HG02870 (cell line): Measurements from ENCODE around the gene ZNF225.
"Not testable (repeated sequence)": the region's sequence is repeated elsewhere in the genome, so short reads cannot be mapped to it uniquely, and the experiment has no call there.

ENCODE experiments used
- ATAC-seq: cut with Tn5 transposase; IDR thresholded peaks from one replicate; pipeline ENCODE4 v1.9.1; 2021; ENCODE audit warnings: mild to moderate bottlenecking, moderate library complexity; ENCODE audit not compliant: unreplicated experiment

ZNF225 gene

DNA sequence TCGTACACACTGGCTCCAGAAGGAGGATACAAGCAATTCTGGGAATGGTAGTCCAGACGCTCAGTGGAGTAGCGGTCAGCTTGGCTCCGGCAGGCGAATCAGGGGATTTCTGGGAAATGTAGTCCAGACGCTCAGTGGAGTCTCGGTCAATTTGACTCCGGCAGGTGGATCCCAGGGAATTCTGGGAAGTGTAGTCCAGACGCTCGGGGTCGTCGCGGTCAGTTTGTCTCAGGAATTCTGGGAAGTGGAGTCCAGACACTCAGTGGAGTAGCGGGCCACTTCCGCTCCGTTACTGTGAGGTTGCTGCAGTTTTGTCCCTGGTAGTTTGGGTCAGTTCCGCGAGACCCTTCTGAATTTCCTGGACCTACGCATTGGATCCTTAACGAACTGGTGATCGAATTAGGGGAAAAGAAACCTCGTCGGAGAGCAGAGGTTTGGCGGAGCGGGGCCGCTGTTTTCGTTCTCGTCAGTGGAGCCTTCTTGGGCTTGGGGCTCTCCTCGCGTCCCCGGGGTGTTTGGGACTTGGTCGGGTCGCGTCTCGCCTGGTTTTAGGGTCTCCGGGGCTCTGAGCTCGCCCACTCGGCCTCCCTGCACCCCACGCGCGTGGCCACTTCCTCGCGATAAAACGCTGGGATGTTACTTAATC is at the start of gene ZNF225:
Gene ZNF225, plus strand, starts transcription at position 262 of the 646 bp plus-strand sequence. CDS start 2,429 bp downstream, outside the sequence.
- ATAC-seq: peak; percentile 90

DNA sequence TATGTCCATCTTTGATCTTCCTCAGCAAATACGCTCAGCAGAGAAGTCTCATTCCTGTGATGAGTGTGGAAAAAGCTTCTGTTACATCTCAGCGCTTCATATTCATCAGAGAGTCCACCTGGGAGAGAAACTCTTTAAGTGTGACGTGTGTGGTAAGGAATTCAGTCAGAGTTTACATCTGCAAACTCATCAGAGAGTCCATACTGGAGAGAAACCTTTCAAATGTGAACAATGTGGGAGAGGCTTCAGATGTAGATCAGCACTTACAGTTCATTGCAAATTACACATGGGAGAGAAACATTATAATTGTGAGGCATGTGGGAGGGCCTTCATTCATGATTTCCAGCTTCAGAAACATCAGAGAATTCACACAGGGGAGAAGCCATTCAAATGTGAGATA is 46.9 kb upstream of the ZNF225 start:
- no peak for ATAC-seq

DNA sequence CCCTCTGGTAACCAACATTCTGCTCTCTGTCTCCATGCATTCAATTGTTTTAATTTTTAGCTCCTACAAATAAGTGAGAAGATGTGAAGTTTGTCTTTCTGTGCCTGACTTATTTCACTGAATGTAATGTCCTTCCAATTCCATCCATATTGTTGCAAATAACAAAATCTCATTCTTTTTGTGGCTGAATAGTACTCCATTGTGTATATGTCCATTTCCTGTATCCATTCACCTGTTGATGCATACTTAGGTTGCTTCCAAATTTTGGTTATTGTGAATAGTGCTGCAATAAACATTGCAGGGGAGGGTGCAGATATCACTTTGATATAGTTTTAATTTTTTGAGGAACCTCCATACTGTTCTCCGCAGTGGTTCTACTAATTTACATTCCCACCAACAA is 43.8 kb upstream of the ZNF225 start:
- no peak for ATAC-seq

DNA sequence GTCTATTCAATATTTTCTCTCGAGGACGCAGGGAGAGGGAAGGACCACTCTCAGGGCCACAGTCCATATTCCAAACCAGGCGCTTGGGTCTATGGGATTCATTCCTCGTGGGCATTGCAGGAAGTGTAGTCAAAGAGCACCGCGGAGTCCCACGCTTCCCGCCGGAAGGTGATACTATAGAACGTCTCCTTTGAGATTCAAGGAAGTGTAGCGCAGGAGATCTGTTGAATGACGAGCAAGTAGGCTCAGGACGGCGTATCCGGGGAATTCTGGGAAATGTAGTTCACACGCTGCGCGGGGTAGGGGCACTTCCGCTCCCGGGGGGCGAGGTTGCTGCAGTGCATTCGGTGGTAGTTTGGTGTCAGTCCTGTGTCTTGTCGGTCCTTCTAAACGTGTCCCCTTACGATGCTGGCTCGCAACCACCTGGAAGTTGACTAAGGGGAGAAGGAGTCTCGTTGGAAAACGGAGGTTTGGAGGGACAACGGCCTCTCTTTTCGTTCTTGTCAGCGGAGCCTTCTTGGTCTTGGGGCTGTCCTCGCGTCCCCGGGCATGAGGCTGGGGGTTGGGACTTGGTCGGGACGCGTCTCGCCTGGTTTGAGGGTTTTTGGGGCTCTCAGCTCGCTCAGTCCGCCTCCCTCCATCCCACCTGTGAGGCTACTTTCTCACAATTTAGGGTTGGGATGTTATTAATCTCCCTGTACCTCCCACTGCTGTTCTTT is 41.2 kb upstream of the ZNF225 start, which contains the start of gene ZNF284:
Gene ZNF284, plus strand, starts transcription at position 336 of the 719 bp plus-strand sequence. CDS start 4,231 bp downstream, outside the sequence.
- ATAC-seq: peak; percentile 87

DNA sequence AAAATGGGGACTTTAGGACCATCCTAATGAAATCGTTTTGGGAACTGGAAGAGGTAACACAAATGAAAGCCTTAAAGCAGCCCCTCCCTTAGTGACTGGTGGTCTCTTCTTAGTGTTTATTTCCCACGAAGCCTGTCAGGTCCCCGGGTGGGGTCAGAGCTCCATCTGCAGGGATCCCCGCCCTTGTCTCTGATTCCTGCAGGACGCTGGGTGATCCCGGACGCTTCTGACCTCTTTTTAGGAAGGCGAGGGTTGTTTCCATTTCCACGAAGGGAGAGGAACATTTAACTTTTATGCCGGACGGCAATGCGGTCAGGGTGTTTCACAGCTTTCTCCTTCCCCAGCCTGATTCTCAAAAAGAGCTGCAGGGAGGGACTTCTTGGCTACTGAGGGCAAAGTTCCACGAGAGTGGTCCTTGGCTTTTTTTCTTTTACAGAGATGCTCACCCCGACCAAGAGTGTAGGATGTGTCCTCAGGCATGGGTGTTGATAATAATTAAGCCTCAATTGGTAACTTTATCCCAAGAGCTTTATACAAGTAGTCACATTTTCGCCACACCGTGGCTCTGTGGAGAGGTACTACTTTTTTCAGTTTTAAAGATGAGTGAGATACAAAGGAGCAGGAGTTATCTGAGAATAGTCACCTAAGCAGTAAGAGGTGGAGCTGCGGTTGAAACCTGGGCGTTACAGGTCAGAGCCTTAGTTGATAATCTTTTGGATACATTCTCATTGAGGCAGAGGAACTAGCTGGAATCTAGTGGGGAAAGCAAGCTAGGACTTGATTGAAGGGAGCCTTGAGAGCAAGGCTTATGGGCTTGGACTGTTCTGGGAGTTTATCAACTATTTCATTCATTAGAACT is 40.4 kb upstream of the ZNF225 start:
- no peak for ATAC-seq

DNA sequence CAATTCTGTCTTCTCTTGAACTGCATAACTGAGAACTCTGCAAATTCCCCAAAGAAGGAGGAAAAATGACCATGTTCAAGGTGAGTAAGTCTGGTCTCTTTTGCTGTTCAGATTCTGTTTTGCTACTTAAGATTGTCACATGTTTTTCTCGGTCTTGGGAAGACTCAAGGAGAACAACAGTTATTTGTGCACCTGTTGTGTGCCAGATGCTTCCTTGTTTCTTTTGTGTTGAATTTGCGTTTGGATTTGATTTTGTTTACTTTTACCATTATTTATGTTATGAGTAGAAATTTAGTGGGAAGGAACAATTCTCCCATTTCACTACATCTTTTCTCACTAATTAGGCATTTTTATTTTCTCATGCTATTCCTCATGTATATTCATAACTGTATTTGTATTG is 36.9 kb upstream of the ZNF225 start:
- no peak for ATAC-seq

DNA sequence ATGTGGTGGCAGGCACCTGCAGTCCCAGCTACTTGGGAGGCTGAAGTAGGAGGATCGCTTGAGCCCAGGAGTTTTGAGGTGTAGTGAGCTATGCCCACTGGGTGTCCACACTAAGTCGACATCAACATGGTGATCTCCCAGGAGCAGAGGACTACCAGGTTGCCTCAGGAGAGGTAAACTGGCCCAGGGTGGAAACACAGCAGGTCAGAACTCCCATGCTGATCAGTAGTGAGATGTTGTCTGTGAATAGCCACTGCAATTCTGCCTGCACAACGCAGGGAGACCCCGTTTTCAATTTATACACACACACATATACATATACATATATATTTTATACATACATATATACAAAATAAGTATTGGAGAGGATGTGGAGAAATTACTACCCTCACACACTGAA is 21.1 kb upstream of the ZNF225 start:
- no peak for ATAC-seq

DNA sequence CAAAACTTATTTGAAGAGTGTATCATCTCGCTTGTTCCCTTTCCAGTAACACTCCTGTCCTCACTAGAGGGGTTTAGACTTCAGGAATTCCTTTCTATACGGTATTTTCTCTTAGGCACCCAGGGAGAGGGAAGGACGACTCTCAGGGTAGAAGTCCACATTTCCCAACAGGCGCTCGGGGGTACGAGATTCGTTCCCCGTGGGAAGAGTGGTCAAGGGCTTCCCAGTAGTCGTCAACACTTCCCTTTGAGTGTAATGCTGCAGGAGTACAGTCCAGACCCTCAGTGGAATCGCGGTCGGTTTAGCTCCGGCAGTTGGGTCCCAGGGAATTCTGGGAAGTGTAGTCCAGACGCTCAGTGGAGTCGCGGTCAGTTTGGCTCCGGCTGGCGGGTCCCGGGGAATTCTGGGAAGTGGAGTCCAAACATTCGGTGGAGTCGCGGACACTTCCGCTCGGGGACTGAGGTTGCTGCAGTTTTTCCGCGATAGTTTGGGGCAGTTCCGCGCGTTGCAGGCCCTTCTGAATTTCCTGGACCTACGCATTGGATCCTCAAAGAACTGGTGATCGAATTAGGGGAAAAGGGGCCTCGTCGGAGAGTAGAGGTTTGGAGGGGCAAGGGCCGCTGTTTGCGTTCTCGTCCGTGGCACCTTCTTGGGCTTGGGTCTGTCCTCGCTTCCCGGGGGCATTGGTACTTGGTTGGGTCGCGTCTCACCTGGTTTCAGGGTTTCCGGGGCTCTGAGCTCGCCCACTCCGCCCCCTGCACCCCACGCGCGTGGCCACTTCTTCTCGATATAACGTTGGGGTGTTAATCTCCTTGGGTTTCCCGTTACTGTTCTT is 19.1 kb upstream of the ZNF225 start, which contains the start of gene ZNF224:
Gene ZNF224, plus strand, starts transcription at position 431 of the 835 bp plus-strand sequence. CDS start 3,513 bp downstream, outside the sequence.
- ATAC-seq: peak; percentile 88

DNA sequence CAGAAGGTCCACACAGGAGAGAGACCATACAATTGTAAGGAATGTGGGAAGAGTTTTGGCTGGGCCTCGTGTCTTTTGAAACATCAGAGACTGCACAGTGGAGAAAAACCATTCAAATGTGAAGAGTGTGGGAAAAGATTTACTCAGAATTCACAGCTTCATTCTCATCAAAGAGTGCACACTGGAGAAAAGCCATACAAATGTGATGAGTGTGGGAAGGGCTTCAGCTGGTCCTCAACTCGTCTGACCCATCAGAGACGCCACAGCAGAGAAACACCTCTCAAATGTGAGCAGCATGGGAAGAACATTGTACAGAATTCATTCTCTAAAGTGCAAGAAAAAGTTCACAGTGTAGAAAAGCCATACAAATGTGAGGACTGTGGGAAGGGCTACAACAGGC is 5.4 kb upstream of the ZNF225 start:
- no peak for ATAC-seq

DNA sequence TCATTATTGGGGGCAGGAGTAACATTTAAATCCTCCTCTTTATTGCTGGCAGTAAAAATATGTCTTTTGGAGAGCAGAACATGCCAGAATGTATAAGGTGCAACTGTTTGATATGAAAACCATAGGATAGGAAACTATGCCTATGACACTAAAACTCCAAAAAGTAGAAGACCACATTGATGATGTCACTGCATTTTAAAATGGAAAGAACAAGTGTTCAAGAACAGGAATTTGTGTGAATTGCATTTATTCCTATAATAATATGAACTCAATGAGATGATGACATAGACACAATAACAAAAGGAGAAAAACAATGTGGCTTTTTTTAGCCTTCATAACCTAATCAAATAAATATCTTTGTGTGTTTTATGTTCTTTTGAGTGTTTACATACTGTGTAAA is 3.7 kb upstream of the ZNF225 start:
- no peak for ATAC-seq

DNA sequence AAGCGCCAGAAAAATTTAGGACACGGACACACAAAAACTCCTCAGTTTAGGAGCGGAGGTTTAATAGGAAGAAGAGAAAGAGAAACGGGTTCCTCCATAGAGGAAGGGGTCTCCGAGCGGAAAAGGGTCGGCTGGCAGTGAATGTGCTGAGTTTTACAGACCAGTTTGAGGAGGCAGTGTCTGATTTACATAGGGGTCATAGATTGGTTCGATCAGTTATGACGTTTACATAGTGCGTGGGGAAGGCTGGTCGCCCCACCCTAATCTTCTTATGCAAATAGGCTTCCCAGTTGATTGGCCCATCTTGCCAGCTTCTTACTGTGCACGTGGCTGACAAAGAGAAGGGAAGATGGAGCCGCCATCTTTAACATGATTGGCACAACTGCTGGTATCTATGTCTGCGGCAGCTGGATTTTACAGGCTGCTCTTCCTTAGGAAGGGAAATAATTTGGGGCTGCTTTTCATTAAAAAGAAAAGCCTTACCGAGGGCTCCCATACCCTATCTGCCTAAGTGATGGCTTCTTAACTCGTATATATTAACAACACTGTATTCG is 1.2 kb upstream of the ZNF225 start:
- no peak for ATAC-seq

DNA sequence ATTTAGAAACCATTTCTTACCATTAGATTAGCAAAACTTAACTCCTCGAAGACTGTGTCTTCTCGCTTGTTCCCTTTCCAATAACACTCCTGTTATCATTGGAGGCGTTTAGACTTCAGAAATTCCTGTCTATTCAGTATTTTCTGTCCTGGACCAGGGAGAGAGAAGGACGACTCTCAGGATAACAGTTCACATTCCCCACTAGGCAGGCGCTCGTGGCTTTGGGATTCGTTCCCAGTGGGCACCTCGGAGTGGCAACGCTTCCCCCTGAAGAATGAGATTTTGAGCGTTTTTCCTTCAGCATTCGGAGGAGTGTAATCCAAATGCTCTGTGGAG is 429 bp upstream of the ZNF225 start:
- no peak for ATAC-seq

DNA sequence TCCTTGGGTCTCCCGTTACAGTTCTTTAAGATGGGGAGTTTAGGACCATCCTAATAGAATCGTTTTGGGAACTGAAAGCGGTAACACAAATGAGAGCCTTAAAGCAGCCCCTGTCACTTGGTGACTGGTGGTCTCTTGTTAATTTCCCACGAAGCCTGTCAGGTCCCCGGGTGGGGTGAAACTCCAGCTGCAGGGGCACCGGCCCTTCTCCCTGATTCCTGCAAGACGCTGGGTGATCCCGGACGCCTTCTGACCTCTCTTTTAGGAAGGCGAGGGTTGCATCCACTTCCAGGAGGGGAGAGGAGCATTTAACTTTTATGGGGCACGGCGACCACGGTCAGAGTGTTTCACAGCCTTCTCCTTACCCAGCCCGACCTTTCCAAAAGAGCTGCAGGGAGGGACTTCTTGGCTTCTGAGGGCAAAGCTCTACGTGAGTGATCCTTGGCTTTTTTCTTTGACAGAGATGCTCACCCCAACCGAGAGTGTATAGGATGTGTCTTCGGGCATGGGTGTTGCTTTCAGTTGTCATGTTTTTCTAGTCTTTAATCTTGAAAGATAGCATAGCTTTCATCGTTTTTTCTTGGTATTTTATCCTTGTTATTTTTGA is 688 bp downstream of the ZNF225 start:
- ATAC-seq: peak; percentile 22

DNA sequence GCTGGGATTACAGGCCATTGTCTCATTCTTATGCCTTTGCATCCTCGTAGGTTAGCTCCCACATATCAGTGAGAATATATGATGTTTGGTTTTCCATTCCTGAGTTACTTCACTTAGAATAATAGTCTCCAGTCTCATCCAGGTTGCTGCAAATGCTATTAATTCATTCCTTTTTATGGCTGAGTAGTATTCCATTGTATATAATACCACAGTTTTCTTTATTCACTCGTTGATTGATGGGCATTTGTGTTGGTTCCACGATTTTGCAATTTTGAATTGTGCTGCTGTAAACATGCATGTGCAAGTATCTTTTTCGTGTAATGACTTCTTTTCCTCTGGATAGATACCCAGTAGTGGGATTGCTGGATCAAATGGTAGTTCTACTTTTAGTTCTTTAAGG is 8.0 kb downstream of the ZNF225 start:
- not testable (repeated sequence) for ATAC-seq

DNA sequence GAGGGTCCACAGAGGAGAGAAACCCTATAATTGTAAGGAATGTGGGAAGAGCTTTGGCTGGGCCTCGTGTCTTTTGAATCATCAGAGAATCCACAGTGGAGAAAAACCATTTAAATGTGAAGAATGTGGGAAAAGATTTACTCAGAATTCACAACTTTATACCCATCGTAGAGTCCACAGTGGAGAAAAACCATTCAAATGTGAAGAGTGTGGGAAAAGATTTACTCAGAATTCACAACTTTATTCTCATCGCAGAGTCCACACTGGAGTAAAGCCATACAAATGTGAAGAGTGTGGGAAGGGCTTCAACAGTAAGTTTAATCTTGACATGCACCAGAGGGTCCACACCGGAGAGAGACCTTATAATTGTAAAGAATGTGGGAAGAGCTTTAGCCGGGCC is 18.8 kb downstream of the ZNF225 start:
- no peak for ATAC-seq

DNA sequence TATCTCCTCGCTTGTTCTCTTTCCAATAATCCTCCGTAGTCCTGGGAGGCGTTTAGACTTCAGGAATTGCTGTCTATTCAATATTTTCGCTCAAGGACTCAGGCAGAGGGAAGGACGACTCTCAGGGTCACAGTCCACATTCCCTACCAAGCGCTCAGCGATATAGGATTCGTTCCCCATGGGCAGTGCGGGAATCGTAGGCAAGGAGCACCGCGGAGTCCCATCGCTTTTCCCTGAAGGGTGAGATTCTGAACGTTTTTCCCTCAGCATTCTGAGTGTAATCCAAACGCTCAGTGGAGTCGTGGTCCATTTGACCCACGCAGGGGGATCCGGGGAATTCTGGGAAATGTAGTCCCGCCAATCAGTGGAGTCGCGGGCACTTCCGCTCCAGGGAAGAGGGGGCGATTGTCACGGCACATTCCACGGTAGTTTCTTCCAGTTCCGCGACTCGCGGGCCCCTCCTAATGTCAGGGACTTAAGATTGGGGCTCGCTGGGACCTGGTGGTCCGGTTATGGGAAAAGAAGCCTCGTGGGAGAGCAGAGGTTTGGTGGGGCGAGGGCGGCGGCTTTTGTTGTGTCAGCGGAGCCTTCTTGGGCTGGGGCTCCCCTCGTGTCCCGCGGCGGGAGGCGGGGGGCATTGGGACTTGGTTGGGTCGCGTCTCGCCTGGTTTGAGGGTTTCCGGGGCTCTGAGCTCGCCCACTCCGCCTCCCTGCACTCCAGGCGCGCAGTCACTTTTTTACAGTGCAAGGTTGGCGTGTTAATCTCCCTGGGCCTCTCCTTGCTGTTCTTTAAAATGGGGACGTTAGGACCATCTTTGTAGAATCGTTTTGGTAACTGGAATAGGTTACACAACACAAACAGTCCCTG is 28.2 kb downstream of the ZNF225 start, which contains the start of gene ZNF234:
Gene ZNF234, plus strand, starts transcription at position 364 of the 868 bp plus-strand sequence. CDS start 3,079 bp downstream, outside the sequence.
- peak; percentile 72 for ATAC-seq

DNA sequence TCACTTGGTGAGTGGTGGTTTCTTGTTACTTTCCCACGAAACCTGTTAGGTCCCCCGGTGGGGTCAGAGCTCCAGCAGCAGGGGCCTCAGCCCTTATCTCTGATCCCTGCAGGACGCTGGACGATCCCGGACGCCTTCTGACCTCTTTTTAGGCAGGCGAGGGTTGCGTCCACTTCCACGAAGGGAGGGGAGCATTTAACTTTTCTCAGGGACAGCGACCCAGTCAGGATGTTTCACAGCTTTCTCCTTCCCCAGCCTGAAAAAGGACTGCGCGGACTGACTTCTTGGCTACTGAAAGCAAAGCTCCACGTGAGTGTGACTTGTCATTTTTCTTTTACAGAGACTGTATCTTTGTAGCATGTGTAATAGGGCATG is 28.8 kb downstream of the ZNF225 start:
- ATAC-seq: peak; percentile 8

DNA sequence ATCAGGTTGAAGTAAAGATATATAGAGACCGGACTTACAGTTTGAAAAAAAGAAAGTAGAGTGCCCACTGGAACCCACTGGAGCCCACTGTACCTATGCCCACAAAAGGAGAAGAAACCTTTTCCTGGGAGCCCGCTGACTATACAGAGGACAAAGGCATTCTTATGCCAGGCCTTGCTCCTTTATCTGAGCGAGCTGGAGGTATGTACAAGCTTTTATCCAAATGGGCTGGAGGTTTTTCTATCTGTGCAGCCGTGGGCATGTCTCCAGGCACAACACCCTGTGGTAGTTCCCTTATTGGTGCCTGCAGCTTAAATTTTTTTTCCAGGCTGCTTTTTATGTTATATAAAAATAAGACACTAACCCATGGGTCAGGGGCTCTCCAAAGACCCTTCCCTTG is 36.6 kb downstream of the ZNF225 start:
- ATAC-seq: no peak

DNA sequence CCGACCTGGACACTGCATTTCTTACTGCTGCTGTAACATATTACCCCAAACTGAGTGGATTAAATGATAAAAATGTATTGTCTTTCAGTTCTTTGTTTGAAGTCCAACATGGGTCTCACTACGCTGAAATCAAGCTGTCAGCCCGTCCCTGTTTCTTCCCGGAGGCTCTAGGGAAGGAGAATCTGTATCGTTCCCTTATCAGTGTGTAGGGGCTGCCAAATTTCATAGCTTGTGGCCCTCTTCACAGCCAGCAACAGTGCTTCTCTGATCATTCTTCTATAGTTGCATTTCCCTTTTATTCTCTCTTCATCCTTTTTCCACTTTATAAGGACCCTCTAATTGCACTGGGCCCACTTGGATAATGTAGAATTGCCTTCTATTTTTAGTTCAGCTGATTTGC is 38.3 kb downstream of the ZNF225 start:
- no peak for ATAC-seq
